ENCODE data around the gene ARF5. TPM values are rescaled to one million over a fixed set of nuclear protein-coding genes. Genes with fewer than 3 reads are reported as not detected.
A peak's percentile ranks its signal among the peaks of the same experiment; 100 is the strongest.

Gene ARF5
- total RNA-seq, 2 experiments from 2014 or later = 87.0 TPM

DNA sequence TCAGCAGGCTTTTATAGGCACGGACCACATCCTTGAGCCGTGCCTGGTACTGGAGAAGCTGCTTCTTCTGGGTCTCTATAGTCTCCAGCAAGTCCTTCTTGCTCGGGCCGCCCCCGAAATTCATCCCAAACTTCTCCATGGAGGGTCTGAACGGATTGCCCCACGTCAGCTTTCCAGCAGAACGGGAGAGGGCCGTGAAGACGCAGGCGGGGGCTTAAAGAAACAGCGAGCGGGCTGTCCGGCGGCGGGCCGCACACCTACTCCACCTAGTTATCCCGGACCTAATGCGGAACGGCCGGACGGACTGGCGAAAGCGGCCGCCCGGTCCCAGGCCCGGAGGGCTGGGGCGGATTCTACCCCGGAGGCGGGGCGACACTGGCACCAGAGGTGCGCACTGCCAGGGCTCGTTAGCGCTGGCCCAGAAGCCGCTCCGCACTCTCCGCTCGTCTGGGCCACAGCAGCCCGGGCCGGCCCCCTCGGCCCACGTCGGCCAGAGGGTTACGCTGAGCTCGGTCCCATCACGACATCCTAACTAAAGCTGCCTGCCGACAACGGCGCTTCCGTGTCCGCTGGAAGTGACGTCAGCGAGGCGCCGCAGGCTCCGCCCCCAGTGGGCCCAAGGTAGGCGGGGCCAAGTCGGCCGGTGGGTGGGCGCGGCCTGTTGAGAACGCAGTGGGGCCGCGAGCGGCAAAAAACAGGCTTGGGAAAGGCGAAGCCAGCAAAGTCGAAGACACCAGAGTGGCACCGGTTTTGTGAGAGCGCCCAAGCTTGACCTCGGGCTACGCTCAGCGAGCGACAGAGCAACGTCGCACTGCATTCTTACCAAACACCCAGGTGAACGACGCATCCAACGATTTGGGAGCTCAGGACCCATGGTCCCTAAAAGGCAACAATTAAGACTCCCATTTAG is 2.9 kb upstream of the ARF5 start, which contains the start of gene GCC1:
TSS of gene GCC1 (minus strand) at position 553 of the 910 bp plus-strand sequence. CDS start at position 139, 414 bp downstream.
- Histone ChIP-seq H3K4me1 (ENCODE audit: insufficient read depth, low read length) (peaks cover 73% of the 10 kb centered on the region), H3K9me3 (ENCODE audit: control insufficient read depth in 1 of 2, insufficient read depth in 1 of 2, low read length in 2 of 2) (no peaks in the 10 kb centered on the region), H3K36me3 (ENCODE audit: insufficient read depth, low read length) (peaks cover 29% of the 10 kb centered on the region), H3K27me3 (ENCODE audit: control insufficient read depth in 1 of 2, insufficient read depth in 2 of 2, low read length in 2 of 2) (no peaks in the 10 kb centered on the region), H3K27ac (ENCODE audit: low read depth in 1 of 2, low read length in 2 of 2) (peak within 1 kb of the TSS; percentile 71 to 72), H3K4me3 (ENCODE audit: low read length) (peak within 1 kb of the TSS; percentile 90)
- H3K27me3 Mint-ChIP-seq = no peaks in the 10 kb centered on the region
- H3K36me3 Mint-ChIP-seq (ENCODE audit: low read depth) = peaks cover 67% of the 10 kb centered on the region
- peak within 1 kb of the TSS; percentile 92 for H3K27ac Mint-ChIP-seq
- ChIA-PET POLR2A (interaction anchor here (0.6 to 2.7 kb wide), 8 partner anchors 9 to 524 kb away, joined by 3 to 25 read pairs (median 6); partner anchors contain the start of genes SND1 and ZNF800), CTCF (interaction anchor here (0.9 kb wide), 1 partner anchor 237 kb away, joined by 4 read pairs; no protein-coding TSS in a partner anchor)
- H3K4me3 Mint-ChIP-seq = peak within 1 kb of the TSS; percentile 96
- intact Hi-C loops (cut with DNase I, micrococcal nuclease) = loop anchor here in 1 of 2 experiments (5.0 to 10.0 kb wide), 8 partner anchors 190 to 1920 kb away; partner anchors contain the start of genes RBM28, SMKR1, TNPO3 and ZNF800
- TF ChIP-seq CTCF (IDR thresholded peaks at IDR 0.05) = no peak
- peak; percentile 87 to 97 (median 93) for DNase-seq
- ATAC-seq (ENCODE audit: poor library complexity) = peak; percentile 80
- H3K4me1 Mint-ChIP-seq (ENCODE audit: low read depth) = peaks cover 88% of the 10 kb centered on the region
- H3K9me3 Mint-ChIP-seq = no peaks in the 10 kb centered on the region

GRCh38 chr7:127586346-127586745 is 1.9 kb upstream of the ARF5 start:
- no peak for DNase-seq
- Histone ChIP-seq H3K4me1 (ENCODE audit: insufficient read depth, low read length) (peaks cover 67% of the 10 kb centered on the region), H3K27ac (ENCODE audit: low read depth in 1 of 2, low read length in 2 of 2) (no peak overlapping the region), H3K9me3 (ENCODE audit: control insufficient read depth in 1 of 2, insufficient read depth in 1 of 2, low read length in 2 of 2) (no peaks in the 10 kb centered on the region), H3K4me3 (ENCODE audit: low read length) (no peak overlapping the region), H3K27me3 (ENCODE audit: control insufficient read depth in 1 of 2, insufficient read depth in 2 of 2, low read length in 2 of 2) (no peaks in the 10 kb centered on the region), H3K36me3 (ENCODE audit: insufficient read depth, low read length) (peaks cover 28% of the 10 kb centered on the region)
- peak overlapping the region; percentile 96 for H3K4me3 Mint-ChIP-seq
- TF ChIP-seq CTCF (IDR thresholded peaks at IDR 0.05) = no peak
- ChIA-PET POLR2A (interaction anchor here (0.6 to 2.7 kb wide), 7 partner anchors 25 to 523 kb away, joined by 3 to 25 read pairs (median 6); partner anchors contain the start of genes SND1 and ZNF800), CTCF (no interaction called here)
- no peaks in the 10 kb centered on the region for H3K9me3 Mint-ChIP-seq
- ATAC-seq (ENCODE audit: poor library complexity) = no peak
- H3K4me1 Mint-ChIP-seq (ENCODE audit: low read depth) = peaks cover 77% of the 10 kb centered on the region
- H3K36me3 Mint-ChIP-seq (ENCODE audit: low read depth) = peaks cover 68% of the 10 kb centered on the region
- H3K27ac Mint-ChIP-seq = peak overlapping the region; percentile 92
- H3K27me3 Mint-ChIP-seq = no peaks in the 10 kb centered on the region
- intact Hi-C loops (cut with DNase I, micrococcal nuclease) = loop anchor here in 1 of 2 experiments (1.0 to 10.0 kb wide), 9 partner anchors 65 to 1918 kb away; partner anchors contain the start of genes RBM28, SMKR1, TNPO3 and ZNF800

DNA sequence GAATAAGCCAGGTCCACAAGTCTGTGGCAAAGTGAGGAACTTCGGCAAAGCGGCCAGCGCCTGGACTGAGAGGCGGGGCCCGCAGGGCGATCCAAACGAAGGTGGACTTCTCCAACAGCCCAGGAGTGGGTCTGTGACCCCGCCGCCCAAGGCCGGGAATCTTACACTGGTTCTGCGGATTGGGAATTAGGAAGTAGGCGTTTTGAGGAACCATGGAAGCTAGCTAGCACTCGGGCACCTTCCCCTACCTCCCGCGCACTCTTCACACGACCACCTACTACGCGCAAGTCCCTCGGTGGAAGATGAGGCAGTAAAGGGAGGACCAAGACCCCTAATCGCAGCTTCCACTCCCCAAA is 570 bp upstream of the ARF5 start:
- H3K27ac Mint-ChIP-seq = peak overlapping the region; percentile 92
- intact Hi-C loops (cut with DNase I, micrococcal nuclease) = loop anchor here (2.0 to 10.0 kb wide), 9 partner anchors 63 to 1917 kb away; partner anchors contain the start of genes RBM28 (in 1 of the 2), SMKR1 (in 1 of the 2), TNPO3 (in 1 of the 2) and ZNF800 (in 1 of the 2)
- POLR2A ChIA-PET = interaction anchor here (0.8 to 1.7 kb wide), 3 partner anchors 11 to 196 kb away, joined by 3 to 16 read pairs (median 11); partner anchors contain the start of genes SND1 and ZNF800

More for the DNA sequence above, 570 bp upstream of the ARF5 start:
- Histone ChIP-seq H3K36me3 (ENCODE audit: insufficient read depth, low read length) (peaks cover 21% of the 10 kb centered on the region), H3K4me3 (ENCODE audit: low read length) (peak overlapping the region; percentile 92), H3K27me3 (ENCODE audit: control insufficient read depth in 1 of 2, insufficient read depth in 2 of 2, low read length in 2 of 2) (no peaks in the 10 kb centered on the region), H3K4me1 (ENCODE audit: insufficient read depth, low read length) (peaks cover 54% of the 10 kb centered on the region), H3K9me3 (ENCODE audit: control insufficient read depth in 1 of 2, insufficient read depth in 1 of 2, low read length in 2 of 2) (no peaks in the 10 kb centered on the region), H3K27ac (ENCODE audit: low read depth in 1 of 2, low read length in 2 of 2) (peak overlapping the region in 1 of 2 donors; percentile 66)
- CTCF ChIA-PET = no interaction called here
- Mint-ChIP-seq H3K36me3 (ENCODE audit: low read depth) (peaks cover 69% of the 10 kb centered on the region), H3K4me1 (ENCODE audit: low read depth) (peaks cover 64% of the 10 kb centered on the region), H3K4me3 (peak overlapping the region; percentile 96), H3K27me3 (no peaks in the 10 kb centered on the region), H3K9me3 (no peaks in the 10 kb centered on the region)
- ATAC-seq (ENCODE audit: poor library complexity) (no peak), DNase-seq (peak in 1 of 14 experiments; percentile 5)
- no peak for TF ChIP-seq CTCF (IDR thresholded peaks at IDR 0.05)

Data from CD4-positive, alpha-beta T cell (primary cell).